HepG2 (cell line): ENCODE results near the gene RIPK3. TPM values are rescaled to one million over a fixed set of nuclear protein-coding genes. Genes with fewer than 3 reads are reported as not detected.

Experiments
- ATAC-seq: fragments of 200-7000 bp; cut with Tn5 transposase; 3 replicates; pipeline ENCODE4 v1.9.1; 2020; ENCODE audit warnings: mild to moderate bottlenecking, moderate library complexity
- BruUV-seq: library from RNA; stranded (reverse); fragments of 400-500 nt; replicated peaks from 2 replicates; lab custom pipeline; 2021; lab: Mats Ljungman, UMichigan
- CTCF ChIA-PET: fragments of 300-600 bp; formaldehyde crosslinking; extraction: SDS; loops from one replicate; lab custom pipeline; 2021; ENCODE audit warnings: low total read pairs, inconsistent platforms, low intra/inter-chr PET ratio; lab: Yijun Ruan, JAX
- POLR2A ChIA-PET: fragments of 350-600 bp; sonication (Branson Sonifier 250); formaldehyde crosslinking; loops from one replicate; lab custom pipeline; 2020; ENCODE audit warnings: antibody characterized with exemption, inconsistent platforms; lab: Yijun Ruan, JAX
- DNase-seq: peaks from one replicate; pipeline ENCODE4 v3.0.0-alpha.2; 2015; ENCODE audit warnings: low spot score
- FAIRE-seq: peaks from 3 replicates; lab custom pipeline; 2011; peaks lifted over from hg19 to GRCh38; lab: Jason Lieb, UNC
- H2AFZ ChIP-seq: one replicate; pipeline ENCODE4 v1.6.1; 2011; ENCODE audit warnings: low read length, inconsistent platforms
- H3K27ac ChIP-seq: fragments of 300-600 bp; 3 replicates; pipeline ENCODE4 v1.8.0; 2011; ENCODE audit warnings: mixed run types, mild to moderate bottlenecking, mixed read lengths, low read length, inconsistent platforms; ENCODE audit not compliant: insufficient read depth; ENCODE audit errors: extremely low read length
- H3K27me3 ChIP-seq, 2 experiments: fragments of 200-600 bp in 1 of 2; 2 replicates in 1 of 2; 3 replicates in 1 of 2; pipeline versions ENCODE4 v1.6.0 to v1.8.0; 2011; ENCODE audit warnings: low read length in 2 of 2, mild to moderate bottlenecking in 2 of 2, moderate library complexity in 2 of 2, inconsistent platforms in 1 of 2; ENCODE audit not compliant: insufficient read depth in 2 of 2, control insufficient read depth in 1 of 2
- H3K36me3 ChIP-seq, 2 experiments: fragments of 200-600 bp in 1 of 2; replicated peaks in 1 of 2; 2 replicates in 1 of 2; 3 replicates in 1 of 2; pipeline versions ENCODE4 v1.5.1 to v1.8.0; 2011; ENCODE audit warnings: low read length in 2 of 2, inconsistent platforms in 1 of 2; ENCODE audit not compliant: insufficient read depth in 2 of 2, control insufficient read depth in 1 of 2
- H3K4me1 ChIP-seq: 2 replicates; pipeline ENCODE4 v1.5.1; 2012; ENCODE audit warnings: low read length, inconsistent platforms; ENCODE audit not compliant: insufficient read depth
- H3K4me2 ChIP-seq: 2 replicates; pipeline ENCODE4 v1.6.0; 2011; ENCODE audit warnings: low read depth, low read length, inconsistent platforms
- H3K4me3 ChIP-seq, 3 experiments: fragments of 200-600 bp in 1 of 3; sonication (generic), shearing (Covaris generic) in 1 of 3; replicated peaks in 1 of 3; 2 replicates each; pipeline ENCODE4 v1.5.1; 2011 to 2016; ENCODE audit warnings: low read length in 3 of 3, inconsistent platforms in 2 of 3, low read depth in 2 of 3, mild to moderate bottlenecking in 2 of 3, control low read depth in 1 of 3, mixed read lengths in 1 of 3; ENCODE audit not compliant: insufficient read depth in 1 of 3
- H3K79me2 ChIP-seq: one replicate; pipeline ENCODE4 v1.6.1; 2011; ENCODE audit warnings: low read length, inconsistent platforms; ENCODE audit not compliant: insufficient read depth
- H3K9ac ChIP-seq: 2 replicates; pipeline ENCODE4 v1.6.0; 2011; ENCODE audit warnings: mild to moderate bottlenecking, low read depth, low read length, inconsistent platforms; ENCODE audit not compliant: insufficient read depth
- H3K9me3 ChIP-seq: 2 replicates; pipeline ENCODE4 v1.5.1; 2012; ENCODE audit warnings: mild to moderate bottlenecking, low read length
- H4K20me1 ChIP-seq: 2 replicates; pipeline ENCODE4 v1.6.0; 2011; ENCODE audit warnings: inconsistent platforms, mild to moderate bottlenecking, low read length, moderate library complexity; ENCODE audit not compliant: insufficient read depth
- ARHGAP35 ChIP-seq: sonication (generic); formaldehyde crosslinking; IDR thresholded peaks from 2 replicates; pipeline ENCODE4 v1.9.0; 2022; ENCODE audit warnings: mild to moderate bottlenecking, inconsistent platforms, moderate library complexity, missing genetic modification reagents, borderline replicate concordance
- BRD4 ChIP-seq: sonication (generic); formaldehyde crosslinking; IDR thresholded peaks from 2 replicates; pipeline ENCODE4 v1.4.0; 2020; ENCODE audit warnings: missing genetic modification reagents
- CEBPB ChIP-seq: IDR thresholded peaks from 2 replicates; pipeline ENCODE4 v1.6.1; 2011; ENCODE audit warnings: low read depth, low read length, improper control_type of control experiment, borderline replicate concordance
- CHD2 ChIP-seq: IDR thresholded peaks from 2 replicates; pipeline ENCODE4 v1.6.1; 2011; ENCODE audit warnings: low read depth, low read length, improper control_type of control experiment
- FIP1L1 ChIP-seq: fragments of 200-400 bp; formaldehyde crosslinking; IDR thresholded peaks from 2 replicates; pipeline ENCODE4 v1.6.1; 2018; ENCODE audit warnings: low read depth, mild to moderate bottlenecking, low read length, moderate library complexity, borderline replicate concordance; ENCODE audit not compliant: insufficient read depth
- KDM4B ChIP-seq: sonication (generic); formaldehyde crosslinking; IDR thresholded peaks from 2 replicates; pipeline ENCODE4 v1.4.0; 2020; ENCODE audit warnings: missing genetic modification reagents
- NR2F2 ChIP-seq: IDR thresholded peaks from 2 replicates; pipeline ENCODE4 v1.6.1; 2012; ENCODE audit warnings: low read depth, inconsistent platforms, borderline replicate concordance
- NRL ChIP-seq: sonication (generic); formaldehyde crosslinking; IDR thresholded peaks from 2 replicates; pipeline ENCODE4 v1.5.0; 2020; ENCODE audit warnings: missing genetic modification reagents, mild to moderate bottlenecking, moderate library complexity, borderline replicate concordance
- RAD21 ChIP-seq: fragments of 450-650 bp; formaldehyde crosslinking; IDR thresholded peaks from 2 replicates; pipeline ENCODE4 v1.5.0; 2020; ENCODE audit warnings: mild to moderate bottlenecking
- RBM22 ChIP-seq: fragments of 200-400 bp; formaldehyde crosslinking; optimal IDR thresholded peaks from 2 replicates; pipeline ENCODE3; 2017; ENCODE audit warnings: mild to moderate bottlenecking, low read length, moderate library complexity
- SMAD9 ChIP-seq: sonication (generic); formaldehyde crosslinking; IDR thresholded peaks from 2 replicates; pipeline ENCODE4 v1.5.1; 2020; ENCODE audit warnings: mild to moderate bottlenecking, missing genetic modification reagents
- SOX5 ChIP-seq: IDR thresholded peaks from 2 replicates; pipeline ENCODE4 v1.6.1; 2016; ENCODE audit warnings: borderline replicate concordance
- STAT5B ChIP-seq: sonication (generic); formaldehyde crosslinking; IDR thresholded peaks from 2 replicates; pipeline ENCODE4 v1.4.0; 2020; ENCODE audit warnings: missing genetic modification reagents
- TBX2 ChIP-seq: sonication (generic); formaldehyde crosslinking; IDR thresholded peaks from 2 replicates; pipeline ENCODE4 v1.5.0; 2020; ENCODE audit warnings: missing genetic modification reagents, mild to moderate bottlenecking, borderline replicate concordance
- TCF12 ChIP-seq, 2 experiments: fragments of 450-650 bp in 1 of 2; sonication (generic) in 1 of 2; formaldehyde crosslinking in 1 of 2; IDR thresholded peaks; 2 replicates each; pipeline versions ENCODE4 v1.6.1 to v1.8.0; 2017 to 2022; ENCODE audit warnings: antibody characterized with exemption in 1 of 2, mild to moderate bottlenecking in 1 of 2, missing genetic modification reagents in 1 of 2, moderate library complexity in 1 of 2
- ZNF235 ChIP-seq: sonication (generic); formaldehyde crosslinking; IDR thresholded peaks from 2 replicates; pipeline ENCODE4 v1.8.1; 2023; ENCODE audit warnings: mild to moderate bottlenecking, missing genetic modification reagents, borderline replicate concordance
- ZNF263 ChIP-seq: sonication (generic); formaldehyde crosslinking; IDR thresholded peaks from 2 replicates; pipeline ENCODE4 v1.4.0; 2020; ENCODE audit warnings: missing genetic modification reagents
- ZNF44 ChIP-seq: sonication (generic); formaldehyde crosslinking; IDR thresholded peaks from 2 replicates; pipeline ENCODE4 v1.5.1; 2020; ENCODE audit warnings: mild to moderate bottlenecking, missing genetic modification reagents
- ZNF451 ChIP-seq: sonication (generic); formaldehyde crosslinking; IDR thresholded peaks from 2 replicates; pipeline ENCODE4 v1.5.0; 2020; ENCODE audit warnings: mild to moderate bottlenecking, missing genetic modification reagents
- ZNF460 ChIP-seq: sonication (generic); formaldehyde crosslinking; IDR thresholded peaks from 2 replicates; pipeline ENCODE4 v1.5.1; 2020; ENCODE audit warnings: missing genetic modification reagents, mild to moderate bottlenecking, borderline replicate concordance
- ZNF598 ChIP-seq: sonication (generic); formaldehyde crosslinking; IDR thresholded peaks from 2 replicates; pipeline ENCODE4 v1.5.1; 2020; ENCODE audit warnings: mild to moderate bottlenecking, missing genetic modification reagents, borderline replicate concordance
- ZNF850 ChIP-seq: sonication (generic); formaldehyde crosslinking; conservative IDR thresholded peaks from 2 replicates; pipeline ENCODE4 v1.9.0; 2021; ENCODE audit warnings: mild to moderate bottlenecking, missing genetic modification reagents
- ZNF878 ChIP-seq: sonication (generic); formaldehyde crosslinking; IDR thresholded peaks from 2 replicates; pipeline ENCODE4 v1.8.1; 2023; ENCODE audit warnings: mild to moderate bottlenecking, missing genetic modification reagents, moderate library complexity
- WGBS: methylation state at CpG from one replicate; pipeline ENCODE4 v1.1.6; 2017; ENCODE audit warnings: low lambda C conversion rate; 5-methylcytosine and 5-hydroxymethylcytosine counted together
- in situ Hi-C: cut with HindIII; loops from 2 replicates; pipeline ENCODE4 v1.10.0; 2017; ENCODE audit warnings: low pct_unique_long_range_greater_than_20kb; ENCODE audit not compliant: extremely low pct_ligation_motif_present
- intact Hi-C: fragments of 100-400 bp; cut with micrococcal nuclease; formaldehyde crosslinking; loops from one replicate; pipeline ENCODE4 v1.10.0; 2022; ENCODE audit not compliant: unreplicated experiment
- polyA plus RNA-seq, 8 experiments: library from polyadenylated mRNA; depleted of rRNA in 3 of 8; stranded (reverse) in 7 of 8; unstranded in 1 of 8; fragments of >200 nt; fragmentation: Illumina TruSeq in 4 of 8; extraction: Trizol in 4 of 8; gene quantifications; 2 replicates each; pipeline versions ENCODE4 v1.2.1 to v1.2.3, GENCODE V29; 2011 to 2016; ENCODE audit warnings: low read depth in 4 of 8, missing spikeins in 1 of 8, mixed read lengths in 1 of 8; ENCODE audit not compliant: insufficient read depth in 1 of 8
- total RNA-seq, 5 experiments: library from RNA; depleted of rRNA; stranded (reverse); fragments of >200 nt; fragmentation: Illumina TruSeq; extraction: Trizol; gene quantifications; 2 replicates each; pipeline ENCODE4 v1.2.3, GENCODE V29; 2016; ENCODE audit warnings: low read depth in 1 of 5
- TF ChIP-seq, protein P1 (sequence below): IDR thresholded peaks from 2 replicates; pipeline ENCODE4 v1.6.1; 2016; ENCODE audit warnings: mild to moderate bottlenecking

RIPK3 gene
- total and polyA plus RNA-seq, 2 of the 13 experiments (the other 11 are each of a cell fraction or from before 2014, with no cell fraction given) = not detected

- H4K20me1 ChIP-seq = no peaks in the 10 kb centered on the region
- H3K27me3 ChIP-seq = no peaks in the 10 kb centered on the region; a peak in 1 of 5 replicates
- H3K4me3 ChIP-seq = peak within 1 kb of the TSS; percentile 44 to 73 (median 56)
- H3K9ac ChIP-seq = peak within 1 kb of the TSS; percentile 86
- peak within 1 kb of the TSS; percentile 92 for H3K4me2 ChIP-seq
- DNase-seq = peak; percentile 99
- H3K36me3 ChIP-seq = peaks cover 36 to 43% of the 10 kb centered on the region in 2 experiments
- ChIA-PET CTCF (interaction anchor here (0.6 to 3.4 kb wide), 7 partner anchors 8 to 742 kb away, joined by 3 to 45 read pairs (median 6); partner anchors contain the start of genes DHRS1, MDP1, NOP9 and TINF2), POLR2A (interaction anchor here (0.6 to 24.7 kb wide), 53 partner anchors 8 to 1005 kb away, joined by 3 to 850 read pairs (median 6); partner anchors contain the start of genes BCL2L2, CBLN3, CHMP4A and DCAF11)
- peak within 1 kb of the TSS; percentile 90 for H3K27ac ChIP-seq
- H2AFZ ChIP-seq = peak within 1 kb of the TSS; percentile 81
- peak; percentile 99 for FAIRE-seq
- intact Hi-C loops = loop anchor here (1.0 to 2.0 kb wide), 2 partner anchors 8 to 65 kb away; partner anchors contain the start of genes DHRS1, NOP9 and TINF2
- 4% methylated on average over 6 of the region's 6 CpGs for WGBS
- H3K9me3 ChIP-seq = no peaks in the 10 kb centered on the region
- BruUV-seq = no TSS peak
- peaks cover 48% of the 10 kb centered on the region for H3K4me1 ChIP-seq
- peak; percentile 91 for ATAC-seq
- in situ Hi-C loops = no loop called here
- peaks cover 9% of the 10 kb centered on the region for H3K79me2 ChIP-seq
- peak; percentile 91; the same call in 1 of the 2 replicates for TF ChIP-seq KDM4B (CRISPR knock-in tag)
- peak; percentile 99 for TF ChIP-seq ZNF263
- no peak for TF ChIP-seq ZNF878 (CRISPR knock-in tag)
- peak; percentile 92; the same call in 1 of the 2 replicates for TF ChIP-seq ZNF235
- TF ChIP-seq NRL (CRISPR knock-in tag) = peak; percentile 78; the same call in 1 of the 2 replicates
- TF ChIP-seq SMAD9 (CRISPR knock-in tag) = no peak
- TF ChIP-seq TCF12 (IDR thresholded peaks at IDR 0.05) = no peak
- peak; percentile 89; the same call in 1 of the 2 replicates for TF ChIP-seq TCF12 (CRISPR knock-in tag; IDR thresholded peaks at IDR 0.05)
- peak; percentile 95 for TF ChIP-seq STAT5B (CRISPR knock-in tag)
- 0 out of 2 replicates have a peak, but pooled peaks have one; percentile 48 for TF ChIP-seq ARHGAP35 (CRISPR knock-in tag)
- 0 out of 2 replicates have a peak, but pooled peaks have one; percentile 41 for TF ChIP-seq FIP1L1
- peak; percentile 94 for TF ChIP-seq ZNF451 (CRISPR knock-in tag)
- TF ChIP-seq BRD4 (CRISPR knock-in tag) = no peak; the same call in 1 of the 2 replicates
- peak; percentile 88 for TF ChIP-seq RAD21 (CRISPR knock-in tag)
- peak; percentile 33; the same call in 1 of the 2 replicates for TF ChIP-seq CEBPB
- no peak for TF ChIP-seq ZNF850 (CRISPR knock-in tag)
- TF ChIP-seq, protein P1, sequence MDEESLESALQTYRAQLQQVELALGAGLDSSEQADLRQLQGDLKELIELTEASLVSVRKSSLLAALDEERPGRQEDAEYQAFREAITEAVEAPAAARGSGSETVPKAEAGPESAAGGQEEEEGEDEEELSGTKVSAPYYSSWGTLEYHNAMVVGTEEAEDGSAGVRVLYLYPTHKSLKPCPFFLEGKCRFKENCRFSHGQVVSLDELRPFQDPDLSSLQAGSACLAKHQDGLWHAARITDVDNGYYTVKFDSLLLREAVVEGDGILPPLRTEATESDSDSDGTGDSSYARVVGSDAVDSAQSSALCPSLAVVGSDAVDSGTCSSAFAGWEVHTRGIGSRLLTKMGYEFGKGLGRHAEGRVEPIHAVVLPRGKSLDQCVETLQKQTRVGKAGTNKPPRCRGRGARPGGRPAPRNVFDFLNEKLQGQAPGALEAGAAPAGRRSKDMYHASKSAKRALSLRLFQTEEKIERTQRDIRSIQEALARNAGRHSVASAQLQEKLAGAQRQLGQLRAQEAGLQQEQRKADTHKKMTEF (CRISPR knock-in tag) = peak; percentile 94
- TF ChIP-seq ZNF44 = peak; percentile 97
- no peak for TF ChIP-seq ZNF460 (CRISPR knock-in tag)
- no peak; the same call in 1 of the 2 replicates for TF ChIP-seq CHD2
- no peak for TF ChIP-seq RBM22
- peak; percentile 95 for TF ChIP-seq TBX2 (CRISPR knock-in tag)
- no peak for TF ChIP-seq NR2F2
- peak; percentile 89 for TF ChIP-seq SOX5
- peak; percentile 1; the same call in 1 of the 2 replicates for TF ChIP-seq ZNF598 (CRISPR knock-in tag)
Measured at GRCh38 chr14:24307575-24308341, 32.0 kb downstream of the RIPK3 start, which contains the start of gene CIDEB. Gene CIDEB, minus strand, starts transcription at chr14:24307977. Its CDS starts 119 bp downstream, at chr14:24307858.
